Measurements from ENCODE around the gene CLDN10.

CLDN10 gene

GRCh38 chr13:95626768-95627167, 74.2 kb downstream of the CLDN10 start:
- no peak for TF ChIP-seq CTCF (IDR thresholded peaks at IDR 0.05; ENCODE audit: low read length, missing control alignments)
- no peak overlapping the region for H3K4me3 ChIP-seq (replicated peaks; ENCODE audit: low read depth, low read length)
- no peak for DNase-seq (ENCODE audit: low read depth)

GRCh38 chr13:95627590-95627989, 75.1 kb downstream of the CLDN10 start:
- peak; percentile 17 for DNase-seq (ENCODE audit: low read depth)
- no peak for TF ChIP-seq CTCF (IDR thresholded peaks at IDR 0.05; ENCODE audit: low read length, missing control alignments)
- no peak overlapping the region for H3K4me3 ChIP-seq (replicated peaks; ENCODE audit: low read depth, low read length)

GRCh38 chr13:95628488-95628887, 76.0 kb downstream of the CLDN10 start:
- H3K4me3 ChIP-seq (replicated peaks; ENCODE audit: low read depth, low read length), result no peak overlapping the region
- no peak for TF ChIP-seq CTCF (IDR thresholded peaks at IDR 0.05; ENCODE audit: low read length, missing control alignments)
- DNase-seq (ENCODE audit: low read depth), result no peak

GRCh38 chr13:95629071-95629470, 76.6 kb downstream of the CLDN10 start:
- no peak for DNase-seq (ENCODE audit: low read depth)
- H3K4me3 ChIP-seq (replicated peaks; ENCODE audit: low read depth, low read length), result no peak overlapping the region
- no peak for TF ChIP-seq CTCF (IDR thresholded peaks at IDR 0.05; ENCODE audit: low read length, missing control alignments)

Measured in fibroblast of pulmonary artery (primary cell).